Uterus (tissue), 4 donors: ENCODE data around the gene IQSEC1. TPM values are rescaled to one million over a fixed set of nuclear protein-coding genes. Genes with fewer than 3 reads are reported as not detected.
A peak's percentile ranks its signal among the peaks of the same experiment; 100 is the strongest.

ENCODE experiments used
- DNase-seq, 2 donors: peaks; one replicate each; pipeline ENCODE4 v3.0.0-alpha.2; 2019 to 2020
- H3K27ac ChIP-seq, 2 donors: fragments of 200-600 bp; sonication (generic); 1 replicate in 1 of 2; 2 replicates in 1 of 2; pipeline ENCODE4 v1.5.1; 2016 to 2018
- H3K27me3 ChIP-seq, 2 donors: fragments of 200-600 bp; sonication (generic); one replicate each; pipeline ENCODE4 v1.5.1; 2018 to 2019; ENCODE audit warnings: control low read depth in 1 of 2
- H3K36me3 ChIP-seq, 2 donors: fragments of 200-600 bp; sonication (generic); one replicate each; pipeline ENCODE4 v1.5.1; 2019; ENCODE audit warnings: control low read depth in 1 of 2
- H3K4me1 ChIP-seq, 2 donors: fragments of 200-600 bp; sonication (generic); one replicate each; pipeline ENCODE4 v1.5.1; 2018 to 2019; ENCODE audit warnings: control low read depth in 1 of 2
- H3K4me3 ChIP-seq, 2 donors: fragments of 200-600 bp; sonication (generic); 1 replicate in 1 of 2; 2 replicates in 1 of 2; pipeline ENCODE4 v1.5.1; 2018 to 2019; ENCODE audit warnings: mild to moderate bottlenecking in 1 of 2
- H3K9me3 ChIP-seq, 2 donors: fragments of 200-600 bp; sonication (generic); one replicate each; pipeline ENCODE4 v1.5.1; 2019; ENCODE audit warnings: control low read depth in 1 of 2
- POLR2A ChIP-seq, 2 donors: fragments of 450-650 bp; IDR thresholded peaks; one replicate each; pipeline ENCODE4 v1.6.1; 2016; ENCODE audit warnings: antibody characterized with exemption in 2 of 2, mild to moderate bottlenecking in 1 of 2, moderate library complexity in 1 of 2
- intact Hi-C: fragments of 100-400 bp; cut with DNase I; formaldehyde crosslinking; loops from one replicate; pipeline ENCODE4 v1.15.1; 2023; ENCODE audit warnings: low total_unique reads
- total RNA-seq, 4 donors: library from RNA; depleted of rRNA in 3 of 4; stranded (reverse); fragments of >200 nt in 3 of 4; gene quantifications; one replicate each; pipeline versions ENCODE4 v1.1.0 to v1.2.4, GENCODE V29; 2014 to 2023
- TF ChIP-seq, protein P1 (sequence below), 4 experiments: fragments of 200-600 bp in 2 of 4; fragments of 450-650 bp in 2 of 4; sonication (generic) in 2 of 4; IDR thresholded peaks; one replicate each; pipeline ENCODE4 v1.5.1; 2016 to 2019; ENCODE audit warnings: antibody characterized with exemption in 4 of 4, mild to moderate bottlenecking in 2 of 4, moderate library complexity in 1 of 4
- donor health status: DM: yes; HTN: yes; CAD: no.

IQSEC1 gene
- total RNA-seq: 10 to 100 TPM; 17.9 to 61.4 (median 49.7) TPM

DNA sequence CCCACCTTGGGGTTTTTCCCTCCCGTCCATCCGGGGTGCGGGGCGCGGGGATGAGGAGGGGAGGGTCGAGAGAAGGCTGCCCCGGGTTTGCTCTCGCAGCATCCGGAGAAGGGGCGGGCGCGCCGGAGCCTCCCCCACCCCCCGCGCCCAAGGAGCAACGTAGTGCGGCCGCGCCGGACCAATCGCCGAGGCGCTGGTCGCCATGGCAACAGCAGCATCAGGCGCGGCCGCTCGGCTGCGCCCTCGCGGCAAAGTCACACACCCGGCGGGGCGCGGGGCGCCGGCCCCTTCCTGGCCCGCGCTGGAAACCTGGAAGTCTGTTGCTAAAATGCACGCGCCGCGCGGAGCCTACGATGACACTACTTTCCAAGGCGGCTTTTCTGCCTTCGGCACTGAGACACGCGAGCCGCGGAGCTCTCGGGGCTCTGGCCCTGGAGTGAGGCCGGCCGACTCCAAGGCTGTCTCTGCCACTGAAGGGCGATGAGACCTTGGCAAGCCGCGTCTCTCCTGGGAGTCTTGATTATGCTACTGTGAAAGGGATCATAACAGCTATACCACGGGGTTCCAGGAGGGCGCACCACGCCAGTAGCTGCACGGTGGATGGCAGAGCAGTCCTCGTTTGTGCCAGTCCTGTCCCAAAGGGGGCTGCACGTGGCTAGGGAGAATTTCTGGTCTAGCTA is at the start of gene IQSEC1:
TSS of gene IQSEC1 (minus strand) at position 104 of the 680 bp plus-strand sequence. CDS start 415 bp downstream, outside the sequence.
- no peak for TF ChIP-seq POLR2A (IDR thresholded peaks at IDR 0.05)
- TF ChIP-seq, protein P1, sequence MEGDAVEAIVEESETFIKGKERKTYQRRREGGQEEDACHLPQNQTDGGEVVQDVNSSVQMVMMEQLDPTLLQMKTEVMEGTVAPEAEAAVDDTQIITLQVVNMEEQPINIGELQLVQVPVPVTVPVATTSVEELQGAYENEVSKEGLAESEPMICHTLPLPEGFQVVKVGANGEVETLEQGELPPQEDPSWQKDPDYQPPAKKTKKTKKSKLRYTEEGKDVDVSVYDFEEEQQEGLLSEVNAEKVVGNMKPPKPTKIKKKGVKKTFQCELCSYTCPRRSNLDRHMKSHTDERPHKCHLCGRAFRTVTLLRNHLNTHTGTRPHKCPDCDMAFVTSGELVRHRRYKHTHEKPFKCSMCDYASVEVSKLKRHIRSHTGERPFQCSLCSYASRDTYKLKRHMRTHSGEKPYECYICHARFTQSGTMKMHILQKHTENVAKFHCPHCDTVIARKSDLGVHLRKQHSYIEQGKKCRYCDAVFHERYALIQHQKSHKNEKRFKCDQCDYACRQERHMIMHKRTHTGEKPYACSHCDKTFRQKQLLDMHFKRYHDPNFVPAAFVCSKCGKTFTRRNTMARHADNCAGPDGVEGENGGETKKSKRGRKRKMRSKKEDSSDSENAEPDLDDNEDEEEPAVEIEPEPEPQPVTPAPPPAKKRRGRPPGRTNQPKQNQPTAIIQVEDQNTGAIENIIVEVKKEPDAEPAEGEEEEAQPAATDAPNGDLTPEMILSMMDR (IDR thresholded peaks at IDR 0.05): no peak
- intact Hi-C loops: no loop called here
- Histone ChIP-seq H3K36me3 (no peaks in the 10 kb centered on the region), H3K27ac (no peak within 1 kb of the TSS), H3K4me1 (peaks cover 0 to 5% of the 10 kb centered on the region in 2 donors), H3K9me3 (no peaks in the 10 kb centered on the region), H3K27me3 (peaks cover 0 to 3% of the 10 kb centered on the region in 2 donors), H3K4me3 (no peak within 1 kb of the TSS)
- DNase-seq: peak in 1 of 2 donors; percentile 35

DNA sequence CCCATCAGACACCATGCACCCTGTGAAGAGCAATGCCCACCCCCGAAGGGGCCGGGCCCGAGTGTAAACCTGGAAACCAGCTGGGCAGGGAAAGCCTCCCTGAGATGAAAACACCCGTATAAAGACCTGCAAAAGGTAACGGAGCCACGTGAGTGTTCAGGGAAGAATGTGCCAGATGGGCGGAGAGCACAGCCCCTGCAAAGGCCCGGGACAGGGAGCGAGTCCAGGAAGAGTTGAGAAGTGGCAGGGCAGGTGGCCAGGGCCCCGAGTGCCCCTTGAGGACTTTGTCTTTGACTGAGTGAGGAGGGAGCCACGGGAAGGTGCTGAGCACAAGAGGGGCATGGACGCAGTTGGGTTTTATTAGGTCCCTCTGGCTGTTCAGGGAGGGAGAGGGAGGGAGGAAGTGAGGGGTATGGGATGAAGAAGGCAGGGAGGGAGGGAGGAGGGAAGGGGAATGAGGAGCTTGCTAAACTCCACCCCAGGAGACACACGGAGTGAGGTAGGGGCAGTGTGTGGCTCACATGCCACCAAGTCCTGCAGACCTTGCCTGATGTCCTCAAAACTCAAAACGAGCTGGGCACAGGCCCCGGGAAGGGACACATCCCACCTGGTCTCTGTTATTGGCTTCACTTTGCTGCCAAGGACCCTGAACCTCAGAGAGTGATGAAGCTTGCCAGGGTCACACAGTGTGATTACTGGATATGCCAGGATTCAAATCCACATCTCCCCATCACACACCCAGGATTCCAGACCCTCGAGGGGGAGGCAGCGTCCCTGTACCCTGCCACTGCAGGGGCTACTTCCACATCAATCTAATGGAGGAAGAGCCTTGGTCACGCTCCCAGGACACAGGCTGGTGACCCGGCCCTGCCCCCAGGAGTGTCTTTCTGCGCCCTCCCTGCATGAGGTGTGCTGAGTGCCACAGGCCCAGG is 49.1 kb upstream of the IQSEC1 start:
- intact Hi-C loops: no loop called here
- no peaks in the 10 kb centered on the region for H3K27me3 ChIP-seq
- no peak overlapping the region for H3K27ac ChIP-seq
- H3K9me3 ChIP-seq: no peaks in the 10 kb centered on the region
- TF ChIP-seq, protein P1 (IDR thresholded peaks at IDR 0.05): no peak
- TF ChIP-seq POLR2A (IDR thresholded peaks at IDR 0.05): no peak
- no peaks in the 10 kb centered on the region for H3K4me1 ChIP-seq
- DNase-seq: no peak
- no peaks in the 10 kb centered on the region for H3K36me3 ChIP-seq
- H3K4me3 ChIP-seq: no peak overlapping the region

DNA sequence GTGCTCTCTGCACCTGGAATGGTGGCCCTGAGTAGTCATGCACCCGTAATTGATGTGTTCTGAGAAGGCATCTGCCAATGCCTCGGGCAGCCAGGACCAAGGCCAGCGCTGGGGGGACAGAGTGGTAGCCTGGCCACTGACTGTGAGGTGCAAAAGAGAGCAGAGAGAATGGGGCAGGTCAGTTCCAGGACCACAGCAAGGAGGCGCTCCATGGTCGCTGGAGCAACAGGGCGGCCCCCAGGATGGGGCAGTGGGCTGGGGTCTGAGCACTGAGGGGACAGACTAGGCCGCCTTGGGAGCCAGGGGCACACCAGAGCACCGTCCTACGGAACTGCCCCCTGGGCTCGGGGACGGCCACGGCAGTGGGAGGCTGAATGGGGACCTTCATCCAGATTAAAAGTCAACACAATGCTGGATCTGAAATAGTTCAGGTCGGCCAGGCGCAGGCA is 48.3 kb upstream of the IQSEC1 start:
- Histone ChIP-seq H3K4me3 (no peak overlapping the region), H3K9me3 (no peaks in the 10 kb centered on the region), H3K27me3 (no peaks in the 10 kb centered on the region), H3K4me1 (no peaks in the 10 kb centered on the region), H3K27ac (no peak overlapping the region), H3K36me3 (no peaks in the 10 kb centered on the region)
- no peak for TF ChIP-seq POLR2A (IDR thresholded peaks at IDR 0.05)
- TF ChIP-seq, protein P1 (IDR thresholded peaks at IDR 0.05): no peak
- intact Hi-C loops: no loop called here
- DNase-seq: no peak

DNA sequence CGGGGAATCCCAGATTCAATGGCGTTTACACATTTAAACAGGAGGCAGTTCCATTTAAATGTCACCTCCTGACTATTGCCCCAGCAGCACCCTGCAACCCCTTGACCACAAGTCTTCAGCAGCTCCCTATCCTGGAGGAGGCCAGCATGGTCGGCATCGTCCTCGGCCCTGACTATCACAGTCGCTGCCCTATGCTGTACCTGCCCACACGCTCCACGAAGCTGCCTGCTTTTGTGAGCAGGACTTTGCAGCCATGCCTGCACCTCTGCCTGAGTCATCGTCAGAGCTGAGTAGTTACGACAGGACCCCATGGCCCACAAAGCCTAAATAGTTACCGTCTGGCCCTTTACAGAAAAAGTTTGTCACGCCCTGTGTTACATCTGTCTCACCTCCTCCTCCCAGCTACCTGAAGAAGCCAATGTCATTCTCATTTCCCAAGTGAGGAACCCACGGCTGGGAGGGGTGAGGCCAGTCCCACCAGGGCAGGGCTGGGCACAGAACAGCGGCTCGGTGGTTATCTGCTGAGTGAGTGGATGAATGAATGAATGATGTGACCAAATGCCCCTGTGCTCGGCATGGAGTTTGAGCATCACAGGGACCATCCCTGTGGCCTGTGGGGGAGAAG is 47.8 kb upstream of the IQSEC1 start:
- intact Hi-C loops: no loop called here
- Histone ChIP-seq H3K9me3 (no peaks in the 10 kb centered on the region), H3K27me3 (no peaks in the 10 kb centered on the region), H3K27ac (no peak overlapping the region), H3K4me3 (no peak overlapping the region), H3K4me1 (no peaks in the 10 kb centered on the region), H3K36me3 (no peaks in the 10 kb centered on the region)
- TF ChIP-seq POLR2A (IDR thresholded peaks at IDR 0.05): no peak
- TF ChIP-seq, protein P1 (IDR thresholded peaks at IDR 0.05): no peak
- no peak for DNase-seq
